ENCODE data around the gene SPATA24.
"Not testable (repeated sequence)": the region's sequence is repeated elsewhere in the genome, so short reads cannot be mapped to it uniquely, and the experiment has no call there.

SPATA24 gene

GRCh38 chr5:139378101-139378825 lies 25.6 kb downstream of the SPATA24 start:
- Mint-ChIP-seq H3K27ac (peak overlapping the region in 1 of 2 donors; percentile 83), H3K4me3 (no peak overlapping the region), H3K9me3 (no peaks in the 10 kb centered on the region), H3K36me3 (ENCODE audit: insufficient read depth) (peaks cover 11% of the 10 kb centered on the region), H3K27me3 (no peaks in the 10 kb centered on the region), H3K4me1 (ENCODE audit: low read depth in 2 of 2) (peaks cover 0 to 9% of the 10 kb centered on the region in 2 donors)
- ATAC-seq (replicated peaks): no peak
- no peak for DNase-seq

GRCh38 chr5:139377226-139377625 lies 26.7 kb downstream of the SPATA24 start:
- peaks cover 0 to 8% of the 10 kb centered on the region in 2 donors for H3K4me1 Mint-ChIP-seq (ENCODE audit: low read depth in 2 of 2)
- no peaks in the 10 kb centered on the region for H3K9me3 Mint-ChIP-seq
- H3K36me3 Mint-ChIP-seq (ENCODE audit: insufficient read depth): peaks cover 14% of the 10 kb centered on the region
- no peaks in the 10 kb centered on the region for H3K27me3 Mint-ChIP-seq
- no peak for ATAC-seq (replicated peaks)
- H3K27ac Mint-ChIP-seq: no peak overlapping the region
- DNase-seq: no peak
- no peak overlapping the region for H3K4me3 Mint-ChIP-seq

- Mint-ChIP-seq H3K27ac (no peak overlapping the region), H3K4me1 (ENCODE audit: low read depth in 2 of 2) (peaks cover 0 to 8% of the 10 kb centered on the region in 2 donors), H3K4me3 (no peak overlapping the region), H3K36me3 (ENCODE audit: insufficient read depth) (peaks cover 19% of the 10 kb centered on the region), H3K9me3 (no peaks in the 10 kb centered on the region), H3K27me3 (no peaks in the 10 kb centered on the region)
- ATAC-seq (replicated peaks) (no peak), DNase-seq (no peak)
These were observed 27.5 kb downstream of the SPATA24 start for GRCh38 chr5:139376364-139376763.

- Mint-ChIP-seq H3K4me1 (ENCODE audit: low read depth in 2 of 2) (peaks cover 0 to 8% of the 10 kb centered on the region in 2 donors), H3K27ac (no peak overlapping the region), H3K36me3 (ENCODE audit: insufficient read depth) (peaks cover 28% of the 10 kb centered on the region), H3K27me3 (no peaks in the 10 kb centered on the region), H3K9me3 (no peaks in the 10 kb centered on the region), H3K4me3 (no peak overlapping the region)
- DNase-seq (no peak), ATAC-seq (replicated peaks) (no peak)
These were observed 29.0 kb downstream of the SPATA24 start for GRCh38 chr5:139374909-139375308.

GRCh38 chr5:139371482-139372435 lies 32.1 kb downstream of the SPATA24 start:
- Mint-ChIP-seq H3K36me3 (ENCODE audit: insufficient read depth) (peaks cover 44% of the 10 kb centered on the region), H3K4me3 (no peak overlapping the region), H3K27me3 (no peaks in the 10 kb centered on the region), H3K27ac (peak overlapping the region in 1 of 2 donors; percentile 20), H3K9me3 (no peaks in the 10 kb centered on the region), H3K4me1 (ENCODE audit: low read depth in 2 of 2) (no peaks in the 10 kb centered on the region)
- ATAC-seq (replicated peaks): no peak
- no peak for DNase-seq

- Mint-ChIP-seq H3K4me3 (no peak overlapping the region), H3K36me3 (ENCODE audit: insufficient read depth) (peaks cover 66% of the 10 kb centered on the region), H3K4me1 (ENCODE audit: low read depth in 2 of 2) (no peaks in the 10 kb centered on the region), H3K9me3 (no peaks in the 10 kb centered on the region), H3K27me3 (no peaks in the 10 kb centered on the region), H3K27ac (no peak overlapping the region)
- ATAC-seq (replicated peaks): no peak
- no peak for DNase-seq
These were observed 34.7 kb downstream of the SPATA24 start for GRCh38 chr5:139369181-139369580.

- Mint-ChIP-seq H3K36me3 (ENCODE audit: insufficient read depth) (peaks cover 71% of the 10 kb centered on the region), H3K4me1 (ENCODE audit: low read depth in 2 of 2) (no peaks in the 10 kb centered on the region), H3K9me3 (no peaks in the 10 kb centered on the region), H3K27ac (no peak overlapping the region), H3K4me3 (no peak overlapping the region), H3K27me3 (no peaks in the 10 kb centered on the region)
- ATAC-seq (replicated peaks) (no peak), DNase-seq (no peak)
These were observed 35.3 kb downstream of the SPATA24 start for GRCh38 chr5:139368613-139369012.

- no peaks in the 10 kb centered on the region for H3K9me3 Mint-ChIP-seq
- ATAC-seq (replicated peaks): no peak
- H3K27ac Mint-ChIP-seq: peak overlapping the region in 1 of 2 donors; percentile 60
- no peak for DNase-seq
- H3K36me3 Mint-ChIP-seq (ENCODE audit: insufficient read depth): peaks cover 60% of the 10 kb centered on the region
- no peaks in the 10 kb centered on the region for H3K27me3 Mint-ChIP-seq
- H3K4me1 Mint-ChIP-seq (ENCODE audit: low read depth in 2 of 2): peaks cover 8 to 10% of the 10 kb centered on the region in 2 donors
- no peak overlapping the region for H3K4me3 Mint-ChIP-seq
These were observed 39.4 kb downstream of the SPATA24 start for GRCh38 chr5:139364466-139364865.

- H3K27ac Mint-ChIP-seq: no peak overlapping the region
- H3K4me3 Mint-ChIP-seq: no peak overlapping the region
- no peaks in the 10 kb centered on the region for H3K9me3 Mint-ChIP-seq
- peaks cover 8 to 10% of the 10 kb centered on the region in 2 donors for H3K4me1 Mint-ChIP-seq (ENCODE audit: low read depth in 2 of 2)
- ATAC-seq (replicated peaks): no peak
- peaks cover 57% of the 10 kb centered on the region for H3K36me3 Mint-ChIP-seq (ENCODE audit: insufficient read depth)
- no peak for DNase-seq
- no peaks in the 10 kb centered on the region for H3K27me3 Mint-ChIP-seq
These were observed 40.0 kb downstream of the SPATA24 start for GRCh38 chr5:139363937-139364336.

GRCh38 chr5:139361835-139362429 lies 42.0 kb downstream of the SPATA24 start:
- peaks cover 45% of the 10 kb centered on the region for H3K36me3 Mint-ChIP-seq (ENCODE audit: insufficient read depth)
- peaks cover 16 to 21% of the 10 kb centered on the region in 2 donors for H3K4me1 Mint-ChIP-seq (ENCODE audit: low read depth in 2 of 2)
- no peak overlapping the region for H3K4me3 Mint-ChIP-seq
- ATAC-seq (replicated peaks): no peak
- no peaks in the 10 kb centered on the region for H3K9me3 Mint-ChIP-seq
- peak overlapping the region in 1 of 2 donors; percentile 63 for H3K27ac Mint-ChIP-seq
- H3K27me3 Mint-ChIP-seq: no peaks in the 10 kb centered on the region
- DNase-seq: no peak

- H3K27ac Mint-ChIP-seq: peak overlapping the region in 1 of 2 donors; percentile 88
- peaks cover 35% of the 10 kb centered on the region for H3K36me3 Mint-ChIP-seq (ENCODE audit: insufficient read depth)
These were observed 43.5 kb downstream of the SPATA24 start for GRCh38 chr5:139360384-139360783.

GRCh38 chr5:139358064-139358463 lies 45.8 kb downstream of the SPATA24 start:
- no peaks in the 10 kb centered on the region for H3K9me3 Mint-ChIP-seq
- H3K4me3 Mint-ChIP-seq: no peak overlapping the region
- H3K27ac Mint-ChIP-seq: no peak overlapping the region
- DNase-seq (no peak), ATAC-seq (replicated peaks) (no peak)
- H3K36me3 Mint-ChIP-seq (ENCODE audit: insufficient read depth): peaks cover 33% of the 10 kb centered on the region
- H3K27me3 Mint-ChIP-seq: no peaks in the 10 kb centered on the region
- H3K4me1 Mint-ChIP-seq (ENCODE audit: low read depth in 2 of 2): peaks cover 23 to 39% of the 10 kb centered on the region in 2 donors

More at GRCh38 chr5:139360384-139360783, 43.5 kb downstream of the SPATA24 start:
- ATAC-seq (replicated peaks) (no peak), DNase-seq (no peak)
- Mint-ChIP-seq H3K4me1 (ENCODE audit: low read depth in 2 of 2) (peaks cover 17 to 28% of the 10 kb centered on the region in 2 donors), H3K27me3 (no peaks in the 10 kb centered on the region), H3K4me3 (no peak overlapping the region), H3K9me3 (no peaks in the 10 kb centered on the region)

- H3K4me3 Mint-ChIP-seq; H3K9me3 Mint-ChIP-seq; H3K27me3 Mint-ChIP-seq; DNase-seq; ATAC-seq (replicated peaks); H3K27ac Mint-ChIP-seq: not testable (repeated sequence)
- H3K4me1 Mint-ChIP-seq (ENCODE audit: low read depth in 2 of 2): peaks cover 27 to 42% of the 10 kb centered on the region in 2 donors
- peaks cover 39% of the 10 kb centered on the region for H3K36me3 Mint-ChIP-seq (ENCODE audit: insufficient read depth)
These were observed 48.0 kb downstream of the SPATA24 start for GRCh38 chr5:139355900-139356299.

Measured in effector memory CD8-positive, alpha-beta T cell (primary cell).